ENCODE results near the gene LCP1. TPM values are rescaled to one million over a fixed set of nuclear protein-coding genes. Genes with fewer than 3 reads are reported as not detected.
A peak's percentile ranks its signal among the peaks of the same experiment; 100 is the strongest.

LCP1 gene
- total and polyA plus RNA-seq, 2 experiments from 2014 or later = 0.64 TPM; not detected in 1

GRCh38 chr13:46146898-46147297 is 35.1 kb downstream of the LCP1 start:
- no peaks in the 10 kb centered on the region for H3F3A ChIP-seq (ENCODE audit: insufficient read depth)
- H4K20me1 ChIP-seq (ENCODE audit: insufficient read depth) = no peaks in the 10 kb centered on the region
- in situ Hi-C loops (cut with MboI) = no loop called here
- no peaks in the 10 kb centered on the region for H3K4me1 ChIP-seq (ENCODE audit: insufficient read depth)
- H3K79me2 ChIP-seq (ENCODE audit: insufficient read depth) = no peaks in the 10 kb centered on the region
- no peaks in the 10 kb centered on the region for H3K9me2 ChIP-seq (ENCODE audit: insufficient read depth)
- peaks cover 65% of the 10 kb centered on the region for H3K27me3 ChIP-seq (replicated peaks; ENCODE audit: insufficient read depth)
- no peak overlapping the region for H2AFZ ChIP-seq
- no peaks in the 10 kb centered on the region for H3K9me3 ChIP-seq (ENCODE audit: low read depth)
- no peak for TF ChIP-seq EZH2phosphoT487 (IDR thresholded peaks at IDR 0.05; ENCODE audit: insufficient read depth, low read depth)
- TF ChIP-seq EZH2 (IDR thresholded peaks at IDR 0.05; ENCODE audit: insufficient read depth, poor library complexity, severe bottlenecking) = no peak
- WGBS, 2 experiments (ENCODE audit: low coverage in 1 of 2, low lambda C conversion rate in 2 of 2, missing lambda C conversion rate in 2 of 2) = 22 to 29% methylated on average over 3 of the region's 3 CpGs
- no peak overlapping the region for H3K4me3 ChIP-seq
- peak; percentile 47 for DNase-seq
- H3K9ac ChIP-seq = no peak overlapping the region
- H3K36me3 ChIP-seq (ENCODE audit: low read depth) = no peaks in the 10 kb centered on the region
- no peak overlapping the region for H3K27ac ChIP-seq
- no peak overlapping the region for H3K4me2 ChIP-seq (ENCODE audit: unreplicated experiment)

- H3K27me3 ChIP-seq (replicated peaks; ENCODE audit: insufficient read depth) = peaks cover 65% of the 10 kb centered on the region
- no peaks in the 10 kb centered on the region for H3K36me3 ChIP-seq (ENCODE audit: low read depth)
- H3K9me3 ChIP-seq (ENCODE audit: low read depth) = no peaks in the 10 kb centered on the region
- H3K4me1 ChIP-seq (ENCODE audit: insufficient read depth) = no peaks in the 10 kb centered on the region
- in situ Hi-C loops (cut with MboI) = no loop called here
- DNase-seq = no peak
- H3K9me2 ChIP-seq (ENCODE audit: insufficient read depth) = no peaks in the 10 kb centered on the region
- no peaks in the 10 kb centered on the region for H3F3A ChIP-seq (ENCODE audit: insufficient read depth)
- no peak overlapping the region for H3K4me2 ChIP-seq (ENCODE audit: unreplicated experiment)
- no peak overlapping the region for H3K4me3 ChIP-seq
- H4K20me1 ChIP-seq (ENCODE audit: insufficient read depth) = no peaks in the 10 kb centered on the region
- WGBS, 2 experiments (ENCODE audit: low coverage in 1 of 2, low lambda C conversion rate in 2 of 2, missing lambda C conversion rate in 2 of 2) = 13 to 17% methylated on average over 1 to 2 of the region's 2 CpGs
- no peak overlapping the region for H2AFZ ChIP-seq
- H3K9ac ChIP-seq = no peak overlapping the region
- H3K79me2 ChIP-seq (ENCODE audit: insufficient read depth) = no peaks in the 10 kb centered on the region
- H3K27ac ChIP-seq = no peak overlapping the region
- TF ChIP-seq EZH2 (IDR thresholded peaks at IDR 0.05; ENCODE audit: insufficient read depth, poor library complexity, severe bottlenecking) (no peak), EZH2phosphoT487 (IDR thresholded peaks at IDR 0.05; ENCODE audit: insufficient read depth, low read depth) (no peak)
These were observed 36.0 kb downstream of the LCP1 start for GRCh38 chr13:46145950-46146349.

- Histone ChIP-seq H3K36me3 (ENCODE audit: low read depth) (no peaks in the 10 kb centered on the region), H3K9me3 (ENCODE audit: low read depth) (no peaks in the 10 kb centered on the region), H3K4me2 (ENCODE audit: unreplicated experiment) (no peak overlapping the region), H2AFZ (no peak overlapping the region), H4K20me1 (ENCODE audit: insufficient read depth) (no peaks in the 10 kb centered on the region), H3K79me2 (ENCODE audit: insufficient read depth) (no peaks in the 10 kb centered on the region), H3K27ac (no peak overlapping the region), H3K9me2 (ENCODE audit: insufficient read depth) (no peaks in the 10 kb centered on the region), H3K27me3 (replicated peaks; ENCODE audit: insufficient read depth) (peaks cover 57% of the 10 kb centered on the region), H3K4me3 (no peak overlapping the region), H3K9ac (no peak overlapping the region), H3K4me1 (ENCODE audit: insufficient read depth) (no peaks in the 10 kb centered on the region), H3F3A (ENCODE audit: insufficient read depth) (no peaks in the 10 kb centered on the region)
- in situ Hi-C loops (cut with MboI) = no loop called here
- TF ChIP-seq EZH2phosphoT487 (IDR thresholded peaks at IDR 0.05; ENCODE audit: insufficient read depth, low read depth) (no peak), EZH2 (IDR thresholded peaks at IDR 0.05; ENCODE audit: insufficient read depth, poor library complexity, severe bottlenecking) (no peak)
- DNase-seq = no peak
- WGBS, 2 experiments (ENCODE audit: low coverage in 1 of 2, low lambda C conversion rate in 2 of 2, missing lambda C conversion rate in 2 of 2) = 23 to 24% methylated on average over 4 of the region's 4 CpGs
These were observed 36.8 kb downstream of the LCP1 start for GRCh38 chr13:46145135-46145534.

GRCh38 chr13:46143184-46143701 is 38.7 kb downstream of the LCP1 start:
- H3K9ac ChIP-seq = no peak overlapping the region
- no peaks in the 10 kb centered on the region for H4K20me1 ChIP-seq (ENCODE audit: insufficient read depth)
- in situ Hi-C loops (cut with MboI) = no loop called here
- DNase-seq = no peak
- no peaks in the 10 kb centered on the region for H3K9me3 ChIP-seq (ENCODE audit: low read depth)
- TF ChIP-seq EZH2phosphoT487 (IDR thresholded peaks at IDR 0.05; ENCODE audit: insufficient read depth, low read depth) (no peak), EZH2 (IDR thresholded peaks at IDR 0.05; ENCODE audit: insufficient read depth, poor library complexity, severe bottlenecking) (no peak)
- no peaks in the 10 kb centered on the region for H3K36me3 ChIP-seq (ENCODE audit: low read depth)
- H3F3A ChIP-seq (ENCODE audit: insufficient read depth) = no peaks in the 10 kb centered on the region
- H3K4me1 ChIP-seq (ENCODE audit: insufficient read depth) = no peaks in the 10 kb centered on the region
- no peak overlapping the region for H3K4me2 ChIP-seq (ENCODE audit: unreplicated experiment)
- H3K27me3 ChIP-seq (replicated peaks; ENCODE audit: insufficient read depth) = peaks cover 39% of the 10 kb centered on the region
- no peak overlapping the region for H3K4me3 ChIP-seq
- H3K79me2 ChIP-seq (ENCODE audit: insufficient read depth) = no peaks in the 10 kb centered on the region
- H3K9me2 ChIP-seq (ENCODE audit: insufficient read depth) = no peaks in the 10 kb centered on the region
- H3K27ac ChIP-seq = no peak overlapping the region
- H2AFZ ChIP-seq = no peak overlapping the region
- WGBS, 2 experiments (ENCODE audit: low coverage in 1 of 2, low lambda C conversion rate in 2 of 2, missing lambda C conversion rate in 2 of 2) = 52 to 58% methylated on average over 4 of the region's 4 CpGs

GRCh38 chr13:46142776-46143175 is 39.2 kb downstream of the LCP1 start:
- TF ChIP-seq EZH2phosphoT487 (IDR thresholded peaks at IDR 0.05; ENCODE audit: insufficient read depth, low read depth) (no peak), EZH2 (IDR thresholded peaks at IDR 0.05; ENCODE audit: insufficient read depth, poor library complexity, severe bottlenecking) (no peak)
- H3F3A ChIP-seq (ENCODE audit: insufficient read depth) = no peaks in the 10 kb centered on the region
- 58 to 62% methylated on average over 3 of the region's 3 CpGs for WGBS, 2 experiments (ENCODE audit: low coverage in 1 of 2, low lambda C conversion rate in 2 of 2, missing lambda C conversion rate in 2 of 2)
- no peak overlapping the region for H3K4me2 ChIP-seq (ENCODE audit: unreplicated experiment)
- peaks cover 39% of the 10 kb centered on the region for H3K27me3 ChIP-seq (replicated peaks; ENCODE audit: insufficient read depth)
- H3K4me1 ChIP-seq (ENCODE audit: insufficient read depth) = no peaks in the 10 kb centered on the region
- H3K27ac ChIP-seq = no peak overlapping the region
- in situ Hi-C loops (cut with MboI) = no loop called here
- no peaks in the 10 kb centered on the region for H3K79me2 ChIP-seq (ENCODE audit: insufficient read depth)
- no peak overlapping the region for H3K4me3 ChIP-seq
- H3K36me3 ChIP-seq (ENCODE audit: low read depth) = no peaks in the 10 kb centered on the region
- no peak overlapping the region for H2AFZ ChIP-seq
- DNase-seq = no peak
- H3K9ac ChIP-seq = no peak overlapping the region
- H4K20me1 ChIP-seq (ENCODE audit: insufficient read depth) = no peaks in the 10 kb centered on the region
- no peaks in the 10 kb centered on the region for H3K9me3 ChIP-seq (ENCODE audit: low read depth)
- no peaks in the 10 kb centered on the region for H3K9me2 ChIP-seq (ENCODE audit: insufficient read depth)

Measured in GM23248 (cell line).